ENCODE measurements around the gene PKIB.

The PKIB gene

DNA sequence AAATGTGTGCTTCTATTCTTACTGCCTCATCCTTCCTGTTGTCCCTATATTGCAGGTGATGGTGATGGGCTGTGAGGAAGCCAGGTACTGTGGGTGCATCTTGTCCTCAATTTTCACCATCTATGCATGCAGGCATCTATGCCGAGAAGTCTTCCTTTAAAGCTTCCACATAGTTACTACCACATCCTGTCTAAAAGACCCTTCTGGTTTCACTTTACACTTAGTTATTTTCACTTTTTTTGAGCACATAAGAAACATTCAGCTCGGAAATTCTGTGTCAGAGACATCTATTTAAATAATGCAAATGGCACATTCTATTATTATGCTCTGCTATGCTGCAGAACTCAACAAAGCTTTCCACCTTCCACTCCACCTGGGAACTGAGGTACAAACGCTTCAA is 141.1 kb downstream of the PKIB start:
- no peak for DNase-seq

DNA sequence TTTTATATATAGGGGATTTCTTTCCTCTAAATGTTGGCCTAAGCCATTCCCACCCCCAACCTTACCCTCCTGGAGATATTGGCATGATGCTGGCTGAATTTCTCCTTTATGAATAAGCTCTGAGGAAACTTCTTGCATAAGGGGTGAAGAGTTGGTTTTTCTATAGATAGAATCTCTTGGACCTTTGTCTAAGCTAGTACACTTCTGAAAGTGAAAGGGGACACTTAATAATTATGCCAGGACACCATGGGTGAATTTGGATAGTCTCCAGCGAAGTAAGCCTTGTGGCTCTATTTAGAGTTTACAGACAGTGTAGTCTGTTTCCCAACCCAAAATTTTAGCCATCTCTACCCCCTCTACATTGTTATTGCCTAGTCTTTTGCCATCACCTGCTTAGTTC is 142.3 kb downstream of the PKIB start:
- DNase-seq = no peak

DNA sequence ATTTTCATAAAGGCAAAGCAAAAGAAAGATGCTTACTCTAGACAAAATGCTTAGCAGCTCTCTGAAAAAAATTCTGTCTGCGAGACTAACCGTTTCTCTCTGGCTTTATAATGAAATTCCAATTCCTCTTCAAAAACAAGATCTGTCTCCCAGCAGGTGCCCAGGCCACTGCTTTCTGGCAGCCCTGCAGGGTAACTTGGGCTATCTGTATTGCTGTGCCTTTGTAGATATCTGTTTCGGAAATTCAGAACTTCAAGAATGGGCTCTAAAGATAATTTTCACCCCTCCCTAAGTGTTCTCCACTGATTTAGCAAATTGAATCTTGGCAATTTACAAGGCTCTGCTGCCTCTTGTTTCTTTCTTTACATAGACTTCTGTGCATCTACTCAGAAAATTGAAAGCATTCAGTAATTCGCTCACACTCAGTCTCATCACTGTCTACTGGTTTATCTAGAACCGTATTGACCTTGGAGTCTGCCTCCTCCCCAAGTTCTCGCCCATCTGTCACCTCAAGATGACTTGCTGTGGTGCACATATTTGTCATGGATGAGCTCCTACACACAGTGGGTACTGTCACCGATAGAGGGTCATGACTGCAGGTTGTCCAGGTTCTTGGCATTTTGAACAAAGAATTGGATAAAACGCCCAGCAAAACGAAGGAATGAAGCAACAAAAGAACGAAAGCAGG is 142.9 kb downstream of the PKIB start:
- DNase-seq = no peak

DNA sequence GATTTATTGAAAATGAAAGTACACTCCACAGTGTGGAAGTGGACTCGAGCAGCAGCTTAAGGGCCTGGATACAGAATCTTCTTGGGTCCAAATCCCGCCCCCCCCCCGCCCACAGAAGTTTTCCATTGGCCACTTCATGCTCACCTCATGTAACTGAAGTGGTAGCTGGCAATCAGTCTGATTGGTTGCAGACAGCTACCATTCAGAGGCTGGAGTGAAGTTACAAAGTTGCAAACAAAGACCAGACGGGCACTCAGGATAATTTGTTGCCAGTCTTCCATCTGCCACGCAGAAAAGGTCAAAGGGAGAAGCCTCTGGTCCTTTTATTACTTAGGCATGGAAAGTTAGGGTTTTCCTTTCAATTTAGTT is 143.5 kb downstream of the PKIB start:
- DNase-seq = no peak

DNA sequence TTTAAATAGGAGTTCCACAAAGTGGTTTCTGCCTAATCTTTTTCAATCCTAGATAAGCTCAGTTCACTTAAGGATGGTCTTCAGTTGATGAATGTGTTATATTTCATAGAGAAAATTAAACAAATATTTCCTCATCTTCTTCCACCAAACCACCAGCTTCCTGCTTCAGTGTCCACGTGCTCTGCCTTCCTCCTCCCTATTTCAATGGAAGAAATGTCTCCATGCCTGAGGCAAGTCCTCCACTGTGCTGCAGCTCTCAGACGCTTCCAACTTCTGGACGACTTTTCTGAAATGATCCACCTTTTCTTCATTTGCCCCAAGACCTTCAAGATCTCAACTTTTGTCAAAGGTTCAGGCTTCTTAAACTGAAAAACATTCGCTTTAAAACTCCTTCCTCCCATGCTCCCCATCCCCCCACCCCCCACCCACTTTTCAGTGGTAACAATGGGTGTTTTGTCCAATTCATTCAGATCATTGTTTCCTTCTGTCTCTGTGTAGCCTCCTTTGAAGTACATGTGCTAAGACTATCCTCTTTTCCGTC is 144.1 kb downstream of the PKIB start:
- no peak for DNase-seq

DNA sequence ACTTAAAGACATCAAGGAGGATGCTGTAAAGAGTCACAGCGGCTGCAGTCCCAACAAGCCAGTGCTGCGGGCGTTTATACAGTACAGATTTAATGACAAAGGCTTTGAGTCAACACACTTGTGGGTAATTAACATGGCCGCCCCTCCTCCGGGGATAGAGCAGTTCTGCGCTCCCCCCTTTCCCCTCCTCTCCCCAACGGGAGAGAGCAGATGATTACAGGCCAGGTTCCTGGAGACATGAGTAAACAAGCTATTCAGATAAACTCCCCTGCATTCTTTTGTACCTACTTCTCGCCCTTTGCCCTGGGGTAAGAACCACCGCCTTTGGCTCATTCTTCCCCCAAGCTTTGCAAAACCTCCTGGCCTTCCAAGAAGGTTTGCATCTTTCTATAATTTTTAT is 145.7 kb downstream of the PKIB start:
- DNase-seq = no peak

DNA sequence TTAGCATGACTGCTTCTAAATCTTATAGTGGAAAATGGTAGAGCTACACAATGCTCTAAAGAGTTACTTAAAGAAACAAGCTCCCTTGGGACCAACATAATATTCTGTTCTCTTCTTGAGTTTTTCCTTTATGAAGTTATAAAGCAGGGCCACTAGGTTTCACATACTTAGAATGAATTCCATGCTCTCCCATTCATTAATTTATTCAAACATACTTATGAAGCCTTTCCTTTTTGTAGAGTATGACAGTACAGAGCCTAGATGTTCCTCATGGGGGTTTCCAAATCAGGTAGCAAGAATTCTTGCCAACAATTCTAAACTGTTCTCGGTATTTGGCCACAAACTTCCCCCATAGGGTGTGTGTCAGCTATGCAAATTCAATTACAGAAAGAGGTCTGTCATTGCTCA is 148.7 kb downstream of the PKIB start:
- DNase-seq = no peak

DNA sequence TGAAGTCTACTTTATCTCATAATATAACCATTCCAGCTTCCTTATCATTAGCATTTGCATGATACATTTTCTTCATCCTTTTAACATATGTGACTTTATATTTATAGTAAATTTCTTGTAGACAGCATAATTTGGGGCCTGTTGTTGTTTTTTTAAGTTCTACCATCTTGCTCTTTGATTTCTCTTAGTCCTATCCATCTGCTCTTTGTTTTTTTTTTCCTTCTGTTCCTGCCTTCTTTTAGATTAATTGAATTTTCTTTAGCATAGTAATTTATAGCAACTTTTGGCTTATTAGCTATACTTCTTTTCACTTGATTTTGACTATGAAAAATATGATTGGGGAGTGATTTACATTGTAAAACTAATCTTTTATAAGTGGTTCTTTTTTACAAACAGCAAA is 150.1 kb downstream of the PKIB start:
- DNase-seq = no peak

DNA sequence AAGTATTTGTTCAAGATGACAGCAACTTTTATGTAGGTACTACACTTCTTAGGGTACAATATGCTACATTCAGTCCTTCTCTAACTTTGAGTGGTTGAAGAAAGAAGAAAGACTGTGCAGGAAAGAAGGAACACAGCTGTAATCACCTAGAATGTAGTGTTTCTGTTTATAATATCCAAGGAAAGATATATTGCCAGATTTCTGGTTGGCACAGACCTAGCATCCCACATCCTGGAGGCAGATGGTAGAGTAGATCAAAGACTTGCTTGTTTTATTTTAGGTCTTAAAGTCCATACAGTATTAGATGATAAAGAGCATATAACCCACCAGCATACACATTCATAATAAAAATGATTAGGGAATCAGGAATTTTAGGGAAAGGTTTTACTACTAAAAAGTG is 156.1 kb downstream of the PKIB start:
- no peak for DNase-seq

DNA sequence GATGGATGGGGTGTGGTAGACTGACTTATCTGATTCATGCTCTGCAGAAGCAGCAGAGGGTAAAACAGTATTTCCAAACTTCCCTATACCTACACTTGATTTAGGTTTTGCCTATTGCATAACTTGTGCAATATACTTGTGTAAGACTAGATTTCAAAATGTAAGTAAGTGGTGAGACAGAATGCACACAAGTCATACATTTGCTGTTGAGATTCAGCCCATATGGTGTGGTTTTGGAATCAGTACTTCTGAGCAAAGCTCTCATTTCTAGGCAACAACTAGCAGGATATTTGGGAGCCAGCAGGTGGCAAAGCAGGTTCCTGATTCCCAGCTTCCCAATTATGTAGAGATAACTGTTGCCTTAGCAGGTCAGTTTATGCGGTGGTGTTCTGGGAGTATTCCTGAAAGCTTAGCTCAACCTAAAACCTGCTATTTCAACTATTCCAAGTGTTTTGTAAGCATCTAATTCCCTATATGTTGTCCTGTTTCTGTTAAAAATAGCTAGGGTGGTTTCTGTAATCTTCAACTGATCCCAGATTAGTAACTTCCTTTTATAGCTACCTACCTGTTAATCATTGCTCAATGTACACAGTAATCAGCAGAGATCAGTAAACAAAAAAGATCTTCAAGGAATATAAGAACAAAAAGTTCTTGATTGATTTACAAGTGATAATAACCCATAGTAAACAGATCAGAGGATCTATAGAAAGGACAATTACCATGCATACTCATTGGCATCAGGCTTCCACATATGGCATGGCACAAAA is 160.8 kb downstream of the PKIB start:
- no peak for DNase-seq

DNA sequence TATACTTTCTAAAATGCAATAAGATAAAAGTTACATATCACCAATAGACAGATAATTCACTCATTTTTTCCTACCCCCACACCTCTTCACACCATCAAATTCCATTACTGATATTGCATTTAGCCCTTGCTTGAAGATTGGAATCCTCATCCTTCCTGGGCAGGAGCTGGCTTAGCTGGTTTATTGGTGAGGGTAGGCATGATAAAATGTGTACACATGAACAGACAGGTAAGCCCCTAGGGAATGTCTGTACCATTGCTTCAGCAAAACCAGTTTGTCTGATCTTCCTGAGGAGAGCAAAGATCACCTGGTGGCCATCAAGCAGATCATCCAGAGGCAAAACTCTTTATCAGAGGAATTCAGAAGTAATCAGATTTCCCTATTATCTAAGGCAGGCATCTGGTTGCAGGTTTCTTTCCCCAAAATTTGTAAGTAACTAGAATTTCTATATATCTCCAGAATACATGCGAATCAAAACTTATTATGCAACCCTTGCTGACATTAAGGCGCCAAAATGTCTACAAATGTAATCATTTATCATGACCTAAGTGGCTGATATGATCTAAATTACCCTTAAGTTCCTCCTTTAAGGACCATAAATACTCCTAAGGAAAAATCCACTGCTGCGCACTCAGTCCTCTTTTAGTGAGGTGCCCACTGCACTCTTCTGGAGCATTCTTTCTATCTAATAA is 162.7 kb downstream of the PKIB start:
- DNase-seq = no peak

All from activated CD4-positive, alpha-beta T cell treated with anti-CD3 and anti-CD28 coated beads for 1 hour (primary cell).